GM23338 (cell line): ENCODE measurements around the gene RCAN3. TPM values are rescaled to one million over a fixed set of nuclear protein-coding genes. Genes with fewer than 3 reads are reported as not detected.

Experiments
- ATAC-seq: fragments of 200-7000 bp; cut with Tn5 transposase; 3 replicates; pipeline ENCODE4 v1.9.1; 2020
- DNase-seq: peaks from one replicate; pipeline ENCODE4 v3.0.0-alpha.2; 2015; ENCODE audit warnings: low spot score
- H2AFZ ChIP-seq: fragments of 200-600 bp; sonication (generic); 2 replicates; pipeline ENCODE4 v1.8.0; 2016; ENCODE audit warnings: antibody characterized with exemption, mild to moderate bottlenecking, moderate library complexity
- H3F3A ChIP-seq: fragments of 200-600 bp; sonication (generic); replicated peaks from 2 replicates; pipeline ENCODE4 v1.8.0; 2017; ENCODE audit warnings: antibody characterized with exemption, mixed run types, low read depth
- H3K27ac ChIP-seq: fragments of 200-600 bp; sonication (generic); 2 replicates; pipeline ENCODE4 v1.6.1; 2016; ENCODE audit warnings: low read depth
- H3K27me3 ChIP-seq: fragments of 200-600 bp; sonication (generic); 2 replicates; pipeline ENCODE4 v1.8.0; 2016; ENCODE audit warnings: mild to moderate bottlenecking, mixed run types, moderate library complexity; ENCODE audit not compliant: insufficient read depth
- H3K36me3 ChIP-seq: fragments of 200-600 bp; sonication (generic); 2 replicates; pipeline ENCODE4 v1.8.0; 2016; ENCODE audit warnings: mild to moderate bottlenecking; ENCODE audit not compliant: insufficient read depth
- H3K4me1 ChIP-seq: fragments of 200-600 bp; sonication (generic); 2 replicates; pipeline ENCODE4 v1.8.0; 2016; ENCODE audit warnings: mild to moderate bottlenecking, moderate library complexity; ENCODE audit not compliant: insufficient read depth
- H3K4me2 ChIP-seq: fragments of 200-600 bp; sonication (generic); 2 replicates; pipeline ENCODE4 v1.7.1; 2017; ENCODE audit warnings: mixed run types
- H3K4me3 ChIP-seq: fragments of 200-600 bp; sonication (generic); 2 replicates; pipeline ENCODE4 v1.6.1; 2016; ENCODE audit warnings: mixed run types
- H3K79me2 ChIP-seq: fragments of 200-600 bp; sonication (generic); replicated peaks from 2 replicates; pipeline ENCODE4 v1.8.0; 2017; ENCODE audit warnings: mild to moderate bottlenecking; ENCODE audit not compliant: insufficient read depth
- H3K9me2 ChIP-seq: fragments of 200-600 bp; sonication (generic); 2 replicates; pipeline ENCODE4 v1.8.0; 2017; ENCODE audit not compliant: insufficient read depth
- H4K20me1 ChIP-seq: fragments of 200-600 bp; sonication (generic); replicated peaks from 2 replicates; pipeline ENCODE4 v1.8.0; 2017; ENCODE audit warnings: mild to moderate bottlenecking; ENCODE audit not compliant: insufficient read depth
- H3K27ac Mint-ChIP-seq: 2 replicates; pipeline ENCODE4 v1.8.0; 2020; ENCODE audit warnings: inconsistent platforms, mild to moderate bottlenecking, moderate library complexity, mixed read lengths
- H3K27me3 Mint-ChIP-seq: 3 replicates; pipeline ENCODE4 v1.8.0; 2022; ENCODE audit warnings: low read depth, mild to moderate bottlenecking, moderate library complexity, mixed read lengths, inconsistent platforms; ENCODE audit not compliant: insufficient read depth, poor library complexity
- H3K36me3 Mint-ChIP-seq: 3 replicates; pipeline ENCODE4 v1.8.0; 2021; ENCODE audit warnings: low read depth, mild to moderate bottlenecking, inconsistent platforms, moderate library complexity, mixed read lengths
- H3K4me1 Mint-ChIP-seq: 3 replicates; pipeline ENCODE4 v1.8.0; 2020; ENCODE audit warnings: mild to moderate bottlenecking, inconsistent platforms, mixed read lengths
- H3K4me3 Mint-ChIP-seq: 3 replicates; pipeline ENCODE4 v1.8.0; 2021; ENCODE audit warnings: moderate library complexity, mild to moderate bottlenecking, inconsistent platforms, mixed read lengths
- H3K9me3 Mint-ChIP-seq: 3 replicates; pipeline ENCODE4 v1.8.0; 2020; ENCODE audit warnings: moderate library complexity, mild to moderate bottlenecking, inconsistent platforms, mixed read lengths
- CREB1 ChIP-seq: fragments of 250-450 bp; sonication (Bioruptor Pico); IDR thresholded peaks from 2 replicates; pipeline ENCODE4 v1.5.0; 2020; ENCODE audit warnings: low read depth, mild to moderate bottlenecking, moderate library complexity
- EZH2 ChIP-seq: fragments of 200-600 bp; sonication (generic); IDR thresholded peaks from one replicate; pipeline ENCODE4 v1.8.0; 2017; ENCODE audit warnings: antibody characterized with exemption, mild to moderate bottlenecking, low read depth; ENCODE audit not compliant: unreplicated experiment
- EZH2phosphoT487 ChIP-seq: fragments of 200-600 bp; sonication (generic); IDR thresholded peaks from one replicate; pipeline ENCODE4 v1.8.1; 2018; ENCODE audit warnings: antibody characterized with exemption; ENCODE audit not compliant: unreplicated experiment
- JUNB ChIP-seq: IDR thresholded peaks from one replicate; pipeline ENCODE4 v1.6.1; 2016; ENCODE audit warnings: antibody characterized with exemption; ENCODE audit not compliant: unreplicated experiment
- NANOG ChIP-seq: IDR thresholded peaks from 2 replicates; pipeline ENCODE4 v1.6.1; 2016; ENCODE audit warnings: antibody characterized with exemption, borderline replicate concordance
- POLR2AphosphoS5 ChIP-seq: IDR thresholded peaks from 2 replicates; pipeline ENCODE4 v1.6.1; 2016; ENCODE audit warnings: antibody characterized with exemption, low read depth
- STAT1 ChIP-seq: IDR thresholded peaks from one replicate; pipeline ENCODE4 v1.6.1; 2016; ENCODE audit warnings: antibody characterized with exemption; ENCODE audit not compliant: unreplicated experiment
- ZNF331 ChIP-seq: fragments of 250-450 bp; sonication (Bioruptor Pico); IDR thresholded peaks from 2 replicates; pipeline ENCODE4 v1.5.0; 2020; ENCODE audit warnings: low read depth, mild to moderate bottlenecking, moderate library complexity
- polyA plus RNA-seq: library from polyadenylated mRNA; unstranded; fragments of >200 nt; fragmentation: Nextera tagmentation; extraction: Ambion mirVana; gene quantifications from 2 replicates; pipeline ENCODE4 v1.2.1, GENCODE V29; 2016
- total RNA-seq: library from RNA; depleted of rRNA; stranded (reverse); fragments of >200 nt; shearing (Covaris generic); gene quantifications from 2 replicates; pipeline ENCODE4 v1.2.3, GENCODE V29; 2014
- TF ChIP-seq, protein P1 (sequence below), 2 experiments: fragments of 200-600 bp in 1 of 2; sonication (generic) in 1 of 2; conservative IDR thresholded peaks; 2 replicates each; pipeline versions ENCODE4 v1.5.1 to v1.6.1; 2016 to 2017; ENCODE audit warnings: antibody characterized with exemption in 2 of 2, low read depth in 2 of 2, mild to moderate bottlenecking in 2 of 2, moderate library complexity in 1 of 2
- TF ChIP-seq, protein P2 (sequence below): fragments of 250-450 bp; sonication (Bioruptor Pico); IDR thresholded peaks from 2 replicates; pipeline ENCODE4 v1.5.0; 2020; ENCODE audit warnings: mild to moderate bottlenecking, moderate library complexity

Gene RCAN3
- total and polyA plus RNA-seq, 2 experiments from 2014 or later = 8.9 to 11.2 TPM

DNA sequence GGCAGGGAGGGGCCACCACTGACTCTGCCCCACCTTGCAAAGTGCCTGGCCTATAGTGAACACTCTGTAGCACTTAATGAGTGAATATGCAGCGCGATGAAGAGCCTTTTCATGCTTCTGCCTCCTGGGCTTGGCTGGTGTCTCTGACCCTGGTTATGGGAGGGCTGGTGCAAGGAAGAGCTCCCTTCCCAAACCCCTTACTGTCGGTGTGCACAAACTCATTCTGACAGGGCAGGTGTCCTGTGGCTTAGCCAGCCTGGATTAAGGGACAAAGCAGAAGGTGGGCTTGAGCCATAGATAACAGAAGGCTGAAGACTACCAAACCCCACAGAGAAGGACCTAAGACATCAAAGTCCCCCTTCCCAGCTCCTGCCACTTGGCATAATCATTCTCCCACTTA is 51.3 kb downstream of the RCAN3 start (continued):
- TF ChIP-seq, protein P1, sequence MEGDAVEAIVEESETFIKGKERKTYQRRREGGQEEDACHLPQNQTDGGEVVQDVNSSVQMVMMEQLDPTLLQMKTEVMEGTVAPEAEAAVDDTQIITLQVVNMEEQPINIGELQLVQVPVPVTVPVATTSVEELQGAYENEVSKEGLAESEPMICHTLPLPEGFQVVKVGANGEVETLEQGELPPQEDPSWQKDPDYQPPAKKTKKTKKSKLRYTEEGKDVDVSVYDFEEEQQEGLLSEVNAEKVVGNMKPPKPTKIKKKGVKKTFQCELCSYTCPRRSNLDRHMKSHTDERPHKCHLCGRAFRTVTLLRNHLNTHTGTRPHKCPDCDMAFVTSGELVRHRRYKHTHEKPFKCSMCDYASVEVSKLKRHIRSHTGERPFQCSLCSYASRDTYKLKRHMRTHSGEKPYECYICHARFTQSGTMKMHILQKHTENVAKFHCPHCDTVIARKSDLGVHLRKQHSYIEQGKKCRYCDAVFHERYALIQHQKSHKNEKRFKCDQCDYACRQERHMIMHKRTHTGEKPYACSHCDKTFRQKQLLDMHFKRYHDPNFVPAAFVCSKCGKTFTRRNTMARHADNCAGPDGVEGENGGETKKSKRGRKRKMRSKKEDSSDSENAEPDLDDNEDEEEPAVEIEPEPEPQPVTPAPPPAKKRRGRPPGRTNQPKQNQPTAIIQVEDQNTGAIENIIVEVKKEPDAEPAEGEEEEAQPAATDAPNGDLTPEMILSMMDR (conservative IDR thresholded peaks at IDR 0.05; ENCODE audit: low read depth in 2 of 2) = no peak
- TF ChIP-seq STAT1 = no peak
- no peak for TF ChIP-seq NANOG
- TF ChIP-seq EZH2 = no peak

DNA sequence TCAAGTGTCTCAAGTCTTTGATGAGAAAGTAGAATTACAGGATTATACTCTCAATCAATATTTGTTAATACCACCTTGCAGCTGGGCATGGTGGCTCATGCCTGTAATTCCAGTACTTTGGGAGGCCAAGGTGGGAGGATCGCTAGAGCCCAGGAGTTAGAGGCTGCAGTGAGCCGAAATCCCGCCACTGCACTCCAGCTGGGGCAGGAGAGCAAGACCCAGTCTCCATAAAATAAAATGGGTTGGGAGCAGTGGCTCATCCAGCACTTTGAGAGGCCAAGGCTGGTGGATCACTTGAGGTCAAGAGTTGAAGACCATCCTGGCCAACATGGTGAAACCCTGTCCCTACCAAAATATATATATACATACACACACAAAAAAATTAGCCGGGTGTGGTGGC is 52.1 kb downstream of the RCAN3 start:
- no peak for ATAC-seq
- TF ChIP-seq EZH2 (no peak), STAT1 (no peak), JUNB (no peak), POLR2AphosphoS5 (no peak), ZNF331 (CRISPR knock-in tag) (no peak), CREB1 (CRISPR knock-in tag) (no peak), EZH2phosphoT487 (no peak)
- TF ChIP-seq, protein P2, sequence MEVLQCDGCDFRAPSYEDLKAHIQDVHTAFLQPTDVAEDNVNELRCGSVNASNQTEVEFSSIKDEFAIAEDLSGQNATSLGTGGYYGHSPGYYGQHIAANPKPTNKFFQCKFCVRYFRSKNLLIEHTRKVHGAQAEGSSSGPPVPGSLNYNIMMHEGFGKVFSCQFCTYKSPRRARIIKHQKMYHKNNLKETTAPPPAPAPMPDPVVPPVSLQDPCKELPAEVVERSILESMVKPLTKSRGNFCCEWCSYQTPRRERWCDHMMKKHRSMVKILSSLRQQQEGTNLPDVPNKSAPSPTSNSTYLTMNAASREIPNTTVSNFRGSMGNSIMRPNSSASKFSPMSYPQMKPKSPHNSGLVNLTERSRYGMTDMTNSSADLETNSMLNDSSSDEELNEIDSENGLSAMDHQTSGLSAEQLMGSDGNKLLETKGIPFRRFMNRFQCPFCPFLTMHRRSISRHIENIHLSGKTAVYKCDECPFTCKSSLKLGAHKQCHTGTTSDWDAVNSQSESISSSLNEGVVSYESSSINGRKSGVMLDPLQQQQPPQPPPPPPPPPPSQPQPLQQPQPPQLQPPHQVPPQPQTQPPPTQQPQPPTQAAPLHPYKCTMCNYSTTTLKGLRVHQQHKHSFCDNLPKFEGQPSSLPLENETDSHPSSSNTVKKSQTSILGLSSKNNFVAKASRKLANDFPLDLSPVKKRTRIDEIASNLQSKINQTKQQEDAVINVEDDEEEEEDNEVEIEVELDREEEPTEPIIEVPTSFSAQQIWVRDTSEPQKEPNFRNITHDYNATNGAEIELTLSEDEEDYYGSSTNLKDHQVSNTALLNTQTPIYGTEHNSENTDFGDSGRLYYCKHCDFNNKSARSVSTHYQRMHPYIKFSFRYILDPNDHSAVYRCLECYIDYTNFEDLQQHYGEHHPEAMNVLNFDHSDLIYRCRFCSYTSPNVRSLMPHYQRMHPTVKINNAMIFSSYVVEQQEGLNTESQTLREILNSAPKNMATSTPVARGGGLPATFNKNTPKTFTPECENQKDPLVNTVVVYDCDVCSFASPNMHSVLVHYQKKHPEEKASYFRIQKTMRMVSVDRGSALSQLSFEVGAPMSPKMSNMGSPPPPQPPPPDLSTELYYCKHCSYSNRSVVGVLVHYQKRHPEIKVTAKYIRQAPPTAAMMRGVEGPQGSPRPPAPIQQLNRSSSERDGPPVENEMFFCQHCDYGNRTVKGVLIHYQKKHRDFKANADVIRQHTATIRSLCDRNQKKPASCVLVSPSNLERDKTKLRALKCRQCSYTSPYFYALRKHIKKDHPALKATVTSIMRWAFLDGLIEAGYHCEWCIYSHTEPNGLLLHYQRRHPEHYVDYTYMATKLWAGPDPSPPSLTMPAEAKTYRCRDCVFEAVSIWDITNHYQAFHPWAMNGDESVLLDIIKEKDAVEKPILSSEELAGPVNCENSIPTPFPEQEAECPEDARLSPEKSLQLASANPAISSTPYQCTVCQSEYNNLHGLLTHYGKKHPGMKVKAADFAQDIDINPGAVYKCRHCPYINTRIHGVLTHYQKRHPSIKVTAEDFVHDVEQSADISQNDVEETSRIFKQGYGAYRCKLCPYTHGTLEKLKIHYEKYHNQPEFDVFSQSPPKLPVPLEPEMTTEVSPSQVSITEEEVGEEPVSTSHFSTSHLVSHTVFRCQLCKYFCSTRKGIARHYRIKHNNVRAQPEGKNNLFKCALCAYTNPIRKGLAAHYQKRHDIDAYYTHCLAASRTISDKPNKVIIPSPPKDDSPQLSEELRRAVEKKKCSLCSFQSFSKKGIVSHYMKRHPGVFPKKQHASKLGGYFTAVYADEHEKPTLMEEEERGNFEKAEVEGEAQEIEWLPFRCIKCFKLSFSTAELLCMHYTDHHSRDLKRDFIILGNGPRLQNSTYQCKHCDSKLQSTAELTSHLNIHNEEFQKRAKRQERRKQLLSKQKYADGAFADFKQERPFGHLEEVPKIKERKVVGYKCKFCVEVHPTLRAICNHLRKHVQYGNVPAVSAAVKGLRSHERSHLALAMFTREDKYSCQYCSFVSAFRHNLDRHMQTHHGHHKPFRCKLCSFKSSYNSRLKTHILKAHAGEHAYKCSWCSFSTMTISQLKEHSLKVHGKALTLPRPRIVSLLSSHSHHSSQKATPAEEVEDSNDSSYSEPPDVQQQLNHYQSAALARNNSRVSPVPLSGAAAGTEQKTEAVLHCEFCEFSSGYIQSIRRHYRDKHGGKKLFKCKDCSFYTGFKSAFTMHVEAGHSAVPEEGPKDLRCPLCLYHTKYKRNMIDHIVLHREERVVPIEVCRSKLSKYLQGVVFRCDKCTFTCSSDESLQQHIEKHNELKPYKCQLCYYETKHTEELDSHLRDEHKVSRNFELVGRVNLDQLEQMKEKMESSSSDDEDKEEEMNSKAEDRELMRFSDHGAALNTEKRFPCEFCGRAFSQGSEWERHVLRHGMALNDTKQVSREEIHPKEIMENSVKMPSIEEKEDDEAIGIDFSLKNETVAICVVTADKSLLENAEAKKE = no peak

More for the DNA sequence above, 52.1 kb downstream of the RCAN3 start:
- Mint-ChIP-seq H3K9me3 (no peaks in the 10 kb centered on the region), H3K27me3 (peaks cover 21% of the 10 kb centered on the region), H3K27ac (no peak overlapping the region), H3K36me3 (no peaks in the 10 kb centered on the region), H3K4me3 (no peak overlapping the region), H3K4me1 (peaks cover 14% of the 10 kb centered on the region)
- Histone ChIP-seq H3K27me3 (peaks cover 32% of the 10 kb centered on the region), H3K9me2 (no peaks in the 10 kb centered on the region), H3K4me2 (no peak overlapping the region), H3K4me3 (no peak overlapping the region), H4K20me1 (no peaks in the 10 kb centered on the region), H3F3A (no peaks in the 10 kb centered on the region), H3K27ac (no peak overlapping the region), H3K36me3 (no peaks in the 10 kb centered on the region), H3K79me2 (no peaks in the 10 kb centered on the region), H3K4me1 (peaks cover 7% of the 10 kb centered on the region; the same call in 1 of the 2 replicates), H2AFZ (no peak overlapping the region)
- DNase-seq = no peak
